ENCODE measurements around the gene ABLIM2. TPM values are rescaled to one million over a fixed set of nuclear protein-coding genes. Genes with fewer than 3 reads are reported as not detected.
A peak's percentile ranks its signal among the peaks of the same experiment; 100 is the strongest.

ABLIM2 gene
- total and polyA plus RNA-seq, 2 of the 13 experiments (the other 11 are each of a cell fraction or from before 2014, with no cell fraction given), result 0.20 to 0.37 TPM

DNA sequence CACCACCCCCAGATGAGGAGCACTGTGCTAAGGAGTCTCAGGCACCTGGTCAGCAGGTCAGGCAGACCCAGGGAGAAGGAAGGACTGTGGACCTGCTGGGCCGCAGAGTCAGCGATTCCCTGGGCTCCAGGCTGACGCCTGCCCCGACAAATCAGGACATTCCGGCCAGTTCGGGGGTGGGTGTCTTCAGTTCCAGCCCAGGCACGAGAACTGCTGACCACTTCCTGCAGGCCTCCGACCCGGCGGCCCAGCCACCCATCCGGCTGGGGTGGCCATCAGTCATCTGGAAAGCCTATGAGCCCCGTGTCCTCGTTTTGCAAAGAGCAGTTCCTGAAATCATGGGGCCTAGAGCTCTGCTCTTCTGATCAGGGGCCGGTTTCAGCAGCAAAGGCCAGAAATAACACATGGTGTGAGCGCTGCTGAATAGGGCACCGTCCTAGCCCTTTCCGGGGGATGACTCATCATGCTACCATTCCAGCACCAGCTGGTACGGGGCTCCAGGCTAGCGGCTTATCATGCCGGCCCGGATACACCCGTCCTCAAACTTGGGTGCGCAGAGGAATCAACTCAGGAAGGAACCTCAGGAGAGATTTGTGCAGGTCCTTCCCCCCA is 32.6 kb upstream of the ABLIM2 start (continued):
- TF ChIP-seq CBX5 (CRISPR knock-in tag; IDR thresholded peaks at IDR 0.05; ENCODE audit: borderline replicate concordance), result no peak
- TF ChIP-seq GABPA (IDR thresholded peaks at IDR 0.05; ENCODE audit: low read depth, low read length), result no peak
- TF ChIP-seq GABPA (CRISPR knock-in tag; IDR thresholded peaks at IDR 0.05; ENCODE audit: low read depth), result peak; percentile 37; the same call in 1 of the 2 replicates
- no peak for TF ChIP-seq ZNF761 (CRISPR knock-in tag; conservative IDR thresholded peaks at IDR 0.05)
- TF ChIP-seq, protein P1, sequence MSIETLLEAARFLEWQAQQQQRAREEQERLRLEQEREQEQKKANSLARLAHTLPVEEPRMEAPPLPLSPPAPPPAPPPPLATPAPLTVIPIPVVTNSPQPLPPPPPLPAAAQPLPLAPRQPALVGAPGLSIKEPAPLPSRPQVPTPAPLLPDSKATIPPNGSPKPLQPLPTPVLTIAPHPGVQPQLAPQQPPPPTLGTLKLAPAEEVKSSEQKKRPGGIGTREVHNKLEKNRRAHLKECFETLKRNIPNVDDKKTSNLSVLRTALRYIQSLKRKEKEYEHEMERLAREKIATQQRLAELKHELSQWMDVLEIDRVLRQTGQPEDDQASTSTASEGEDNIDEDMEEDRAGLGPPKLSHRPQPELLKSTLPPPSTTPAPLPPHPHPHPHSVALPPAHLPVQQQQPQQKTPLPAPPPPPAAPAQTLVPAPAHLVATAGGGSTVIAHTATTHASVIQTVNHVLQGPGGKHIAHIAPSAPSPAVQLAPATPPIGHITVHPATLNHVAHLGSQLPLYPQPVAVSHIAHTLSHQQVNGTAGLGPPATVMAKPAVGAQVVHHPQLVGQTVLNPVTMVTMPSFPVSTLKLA (IDR thresholded peaks at IDR 0.05), result no peak
- no peak for TF ChIP-seq ZNF430 (CRISPR knock-in tag; IDR thresholded peaks at IDR 0.05)
- TF ChIP-seq PHF20 (CRISPR knock-in tag; IDR thresholded peaks at IDR 0.05), result no peak
- TF ChIP-seq, protein P2, sequence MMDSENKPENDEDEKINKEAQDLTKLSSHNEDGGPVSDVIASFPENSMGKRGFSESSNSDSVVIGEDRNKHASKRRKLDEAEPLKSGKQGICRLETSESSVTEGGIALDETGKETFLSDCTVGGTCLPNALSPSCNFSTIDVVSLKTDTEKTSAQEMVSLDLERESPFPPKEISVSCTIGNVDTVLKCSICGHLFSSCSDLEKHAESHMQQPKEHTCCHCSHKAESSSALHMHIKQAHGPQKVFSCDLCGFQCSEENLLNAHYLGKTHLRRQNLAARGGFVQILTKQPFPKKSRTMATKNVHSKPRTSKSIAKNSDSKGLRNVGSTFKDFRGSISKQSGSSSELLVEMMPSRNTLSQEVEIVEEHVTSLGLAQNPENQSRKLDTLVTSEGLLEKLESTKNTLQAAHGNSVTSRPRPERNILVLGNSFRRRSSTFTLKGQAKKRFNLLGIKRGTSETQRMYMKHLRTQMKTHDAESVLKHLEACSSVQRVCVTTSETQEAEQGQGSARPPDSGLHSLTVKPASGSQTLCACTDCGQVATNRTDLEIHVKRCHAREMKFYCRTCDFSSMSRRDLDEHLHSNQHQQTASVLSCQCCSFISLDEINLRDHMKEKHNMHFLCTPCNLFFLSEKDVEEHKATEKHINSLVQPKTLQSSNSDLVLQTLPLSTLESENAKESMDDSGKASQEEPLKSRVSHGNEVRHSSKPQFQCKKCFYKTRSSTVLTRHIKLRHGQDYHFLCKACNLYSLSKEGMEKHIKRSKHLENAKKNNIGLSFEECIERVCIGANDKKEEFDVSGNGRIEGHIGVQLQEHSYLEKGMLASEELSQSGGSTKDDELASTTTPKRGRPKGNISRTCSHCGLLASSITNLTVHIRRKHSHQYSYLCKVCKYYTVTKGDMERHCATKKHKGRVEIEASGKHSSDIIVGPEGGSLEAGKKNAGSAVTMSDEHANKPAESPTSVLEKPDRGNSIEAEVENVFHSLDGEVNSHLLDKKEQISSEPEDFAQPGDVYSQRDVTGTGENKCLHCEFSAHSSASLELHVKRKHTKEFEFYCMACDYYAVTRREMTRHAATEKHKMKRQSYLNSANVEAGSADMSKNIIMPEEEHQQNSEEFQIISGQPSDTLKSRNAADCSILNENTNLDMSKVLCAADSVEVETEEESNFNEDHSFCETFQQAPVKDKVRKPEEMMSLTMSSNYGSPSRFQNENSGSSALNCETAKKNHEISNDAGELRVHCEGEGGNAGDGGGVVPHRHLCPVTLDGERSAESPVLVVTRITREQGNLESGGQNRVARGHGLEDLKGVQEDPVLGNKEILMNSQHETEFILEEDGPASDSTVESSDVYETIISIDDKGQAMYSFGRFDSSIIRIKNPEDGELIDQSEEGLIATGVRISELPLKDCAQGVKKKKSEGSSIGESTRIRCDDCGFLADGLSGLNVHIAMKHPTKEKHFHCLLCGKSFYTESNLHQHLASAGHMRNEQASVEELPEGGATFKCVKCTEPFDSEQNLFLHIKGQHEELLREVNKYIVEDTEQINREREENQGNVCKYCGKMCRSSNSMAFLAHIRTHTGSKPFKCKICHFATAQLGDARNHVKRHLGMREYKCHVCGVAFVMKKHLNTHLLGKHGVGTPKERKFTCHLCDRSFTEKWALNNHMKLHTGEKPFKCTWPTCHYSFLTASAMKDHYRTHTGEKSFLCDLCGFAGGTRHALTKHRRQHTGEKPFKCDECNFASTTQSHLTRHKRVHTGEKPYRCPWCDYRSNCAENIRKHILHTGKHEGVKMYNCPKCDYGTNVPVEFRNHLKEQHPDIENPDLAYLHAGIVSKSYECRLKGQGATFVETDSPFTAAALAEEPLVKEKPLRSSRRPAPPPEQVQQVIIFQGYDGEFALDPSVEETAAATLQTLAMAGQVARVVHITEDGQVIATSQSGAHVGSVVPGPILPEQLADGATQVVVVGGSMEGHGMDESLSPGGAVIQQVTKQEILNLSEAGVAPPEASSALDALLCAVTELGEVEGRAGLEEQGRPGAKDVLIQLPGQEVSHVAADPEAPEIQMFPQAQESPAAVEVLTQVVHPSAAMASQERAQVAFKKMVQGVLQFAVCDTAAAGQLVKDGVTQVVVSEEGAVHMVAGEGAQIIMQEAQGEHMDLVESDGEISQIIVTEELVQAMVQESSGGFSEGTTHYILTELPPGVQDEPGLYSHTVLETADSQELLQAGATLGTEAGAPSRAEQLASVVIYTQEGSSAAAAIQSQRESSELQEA (CRISPR knock-in tag; IDR thresholded peaks at IDR 0.05; ENCODE audit: not compliant biosample characterization), result no peak
- TF ChIP-seq ZNF746 (CRISPR knock-in tag; IDR thresholded peaks at IDR 0.05), result no peak
- no peak for TF ChIP-seq ZNF12 (CRISPR knock-in tag; IDR thresholded peaks at IDR 0.05)
- TF ChIP-seq CHCHD3 (CRISPR knock-in tag; IDR thresholded peaks at IDR 0.05), result no peak
- TF ChIP-seq, protein P3, sequence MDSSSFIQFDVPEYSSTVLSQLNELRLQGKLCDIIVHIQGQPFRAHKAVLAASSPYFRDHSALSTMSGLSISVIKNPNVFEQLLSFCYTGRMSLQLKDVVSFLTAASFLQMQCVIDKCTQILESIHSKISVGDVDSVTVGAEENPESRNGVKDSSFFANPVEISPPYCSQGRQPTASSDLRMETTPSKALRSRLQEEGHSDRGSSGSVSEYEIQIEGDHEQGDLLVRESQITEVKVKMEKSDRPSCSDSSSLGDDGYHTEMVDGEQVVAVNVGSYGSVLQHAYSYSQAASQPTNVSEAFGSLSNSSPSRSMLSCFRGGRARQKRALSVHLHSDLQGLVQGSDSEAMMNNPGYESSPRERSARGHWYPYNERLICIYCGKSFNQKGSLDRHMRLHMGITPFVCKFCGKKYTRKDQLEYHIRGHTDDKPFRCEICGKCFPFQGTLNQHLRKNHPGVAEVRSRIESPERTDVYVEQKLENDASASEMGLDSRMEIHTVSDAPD (CRISPR knock-in tag; IDR thresholded peaks at IDR 0.05), result no peak
- TF ChIP-seq FOXC1 (CRISPR knock-in tag; IDR thresholded peaks at IDR 0.05; ENCODE audit: borderline replicate concordance), result no peak
- no peak for TF ChIP-seq SALL1 (CRISPR knock-in tag; IDR thresholded peaks at IDR 0.05)
- TF ChIP-seq ZNF329 (CRISPR knock-in tag; IDR thresholded peaks at IDR 0.05; ENCODE audit: low read depth), result no peak
- TF ChIP-seq SNAI1 (CRISPR knock-in tag; IDR thresholded peaks at IDR 0.05; ENCODE audit: borderline replicate concordance), result no peak
- TF ChIP-seq MED1 (CRISPR knock-in tag; IDR thresholded peaks at IDR 0.05), result no peak

All from HepG2 (cell line).